DND-41 (cell line): Measurements from ENCODE around the gene CDC16.

ENCODE experiments used
- EZH2 ChIP-seq: IDR thresholded peaks from 3 replicates; pipeline ENCODE4 v1.6.1; 2012; ENCODE audit warnings: borderline replicate concordance, low read depth, mild to moderate bottlenecking, moderate library complexity, low read length, inconsistent platforms; ENCODE audit not compliant: severe bottlenecking
- TF ChIP-seq, protein P1 (sequence below): IDR thresholded peaks from 2 replicates; pipeline ENCODE4 v1.5.1; 2012; ENCODE audit warnings: borderline replicate concordance, low read length, moderate library complexity, mild to moderate bottlenecking; ENCODE audit not compliant: poor library complexity, severe bottlenecking; ENCODE audit errors: extremely low read depth

DNA sequence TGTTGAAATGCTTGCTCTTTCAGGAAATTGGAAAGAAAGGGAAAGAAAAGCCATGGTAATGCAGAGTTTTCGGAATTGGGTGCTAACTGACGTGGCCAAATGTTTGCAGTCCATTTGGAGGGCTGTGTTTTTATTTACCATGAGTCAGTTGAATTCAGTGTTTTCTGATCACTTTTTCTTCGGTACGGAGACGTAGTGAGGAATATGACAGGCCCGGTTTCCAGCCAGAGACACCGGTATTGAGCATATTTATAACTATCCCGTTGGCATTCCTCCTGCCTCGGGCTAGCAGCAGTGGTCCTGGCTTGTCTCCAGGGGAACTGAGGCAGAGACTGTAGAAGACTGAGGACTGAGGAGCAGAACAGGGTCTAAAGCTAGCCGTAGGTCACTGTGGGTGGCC, 1.0 kb downstream of the CDC16 start:
- TF ChIP-seq, protein P1, sequence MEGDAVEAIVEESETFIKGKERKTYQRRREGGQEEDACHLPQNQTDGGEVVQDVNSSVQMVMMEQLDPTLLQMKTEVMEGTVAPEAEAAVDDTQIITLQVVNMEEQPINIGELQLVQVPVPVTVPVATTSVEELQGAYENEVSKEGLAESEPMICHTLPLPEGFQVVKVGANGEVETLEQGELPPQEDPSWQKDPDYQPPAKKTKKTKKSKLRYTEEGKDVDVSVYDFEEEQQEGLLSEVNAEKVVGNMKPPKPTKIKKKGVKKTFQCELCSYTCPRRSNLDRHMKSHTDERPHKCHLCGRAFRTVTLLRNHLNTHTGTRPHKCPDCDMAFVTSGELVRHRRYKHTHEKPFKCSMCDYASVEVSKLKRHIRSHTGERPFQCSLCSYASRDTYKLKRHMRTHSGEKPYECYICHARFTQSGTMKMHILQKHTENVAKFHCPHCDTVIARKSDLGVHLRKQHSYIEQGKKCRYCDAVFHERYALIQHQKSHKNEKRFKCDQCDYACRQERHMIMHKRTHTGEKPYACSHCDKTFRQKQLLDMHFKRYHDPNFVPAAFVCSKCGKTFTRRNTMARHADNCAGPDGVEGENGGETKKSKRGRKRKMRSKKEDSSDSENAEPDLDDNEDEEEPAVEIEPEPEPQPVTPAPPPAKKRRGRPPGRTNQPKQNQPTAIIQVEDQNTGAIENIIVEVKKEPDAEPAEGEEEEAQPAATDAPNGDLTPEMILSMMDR: no peak
- TF ChIP-seq EZH2: no peak
